GM19455 (cell line): ENCODE data around the gene SNRNP70.
"Not testable (repeated sequence)": the region's sequence is repeated elsewhere in the genome, so short reads cannot be mapped to it uniquely, and the experiment has no call there.

ENCODE experiments used
- ATAC-seq: cut with Tn5 transposase; IDR thresholded peaks from one replicate; pipeline ENCODE4 v1.9.1; 2021; ENCODE audit not compliant: unreplicated experiment

The SNRNP70 gene

GRCh38 chr19:49141352-49141751, 56.1 kb downstream of the SNRNP70 start:
- ATAC-seq: no peak

GRCh38 chr19:49142866-49143335, 57.6 kb downstream of the SNRNP70 start:
- no peak for ATAC-seq

- no peak for ATAC-seq
Measured at GRCh38 chr19:49145573-49146407, 60.5 kb downstream of the SNRNP70 start.

GRCh38 chr19:49146408-49146770, 61.1 kb downstream of the SNRNP70 start:
- ATAC-seq: not testable (repeated sequence)

- ATAC-seq: no peak
Measured at GRCh38 chr19:49148044-49148682, 62.9 kb downstream of the SNRNP70 start.

- no peak for ATAC-seq
Measured at GRCh38 chr19:49148784-49149651, 63.8 kb downstream of the SNRNP70 start.

- ATAC-seq: no peak
Measured at GRCh38 chr19:49149652-49150105, 64.4 kb downstream of the SNRNP70 start.

GRCh38 chr19:49150106-49150943, 65.1 kb downstream of the SNRNP70 start:
- ATAC-seq: no peak

- ATAC-seq: no peak
Measured at GRCh38 chr19:49150944-49151243, 65.6 kb downstream of the SNRNP70 start.

- no peak for ATAC-seq
Measured at GRCh38 chr19:49151267-49152118, 66.2 kb downstream of the SNRNP70 start.

GRCh38 chr19:49152119-49152550, 66.9 kb downstream of the SNRNP70 start:
- ATAC-seq: no peak

- ATAC-seq: no peak
Measured at GRCh38 chr19:49153167-49153809, 68.0 kb downstream of the SNRNP70 start.

GRCh38 chr19:49154279-49154678, 69.0 kb downstream of the SNRNP70 start:
- no peak for ATAC-seq

GRCh38 chr19:49155005-49155819, 70.0 kb downstream of the SNRNP70 start, which contains the start of gene HRC:
TSS of gene HRC (minus strand) at chr19:49155396. CDS start at chr19:49155237, 159 bp downstream.
- no peak for ATAC-seq

- ATAC-seq: no peak
Measured at GRCh38 chr19:49155820-49156346, 70.6 kb downstream of the SNRNP70 start.

GRCh38 chr19:49157445-49158224, 72.4 kb downstream of the SNRNP70 start, which contains the start of gene TRPM4:
TSS of gene TRPM4 (plus strand) at chr19:49157792. CDS start at chr19:49157867, 75 bp downstream.
- ATAC-seq: no peak
